GM11168 (cell line): ENCODE measurements around the gene GTF2F1.
"Not testable (repeated sequence)": the region's sequence is repeated elsewhere in the genome, so short reads cannot be mapped to it uniquely, and the experiment has no call there.

Source experiments
- in situ Hi-C: fragments of 300-500 bp; cut with MboI; formaldehyde crosslinking; loops from one replicate; pipeline ENCODE4 v1.12.0; 2022; ENCODE audit warnings: low sequenced_read_pairs; ENCODE audit not compliant: unreplicated experiment

The GTF2F1 gene, protein sequence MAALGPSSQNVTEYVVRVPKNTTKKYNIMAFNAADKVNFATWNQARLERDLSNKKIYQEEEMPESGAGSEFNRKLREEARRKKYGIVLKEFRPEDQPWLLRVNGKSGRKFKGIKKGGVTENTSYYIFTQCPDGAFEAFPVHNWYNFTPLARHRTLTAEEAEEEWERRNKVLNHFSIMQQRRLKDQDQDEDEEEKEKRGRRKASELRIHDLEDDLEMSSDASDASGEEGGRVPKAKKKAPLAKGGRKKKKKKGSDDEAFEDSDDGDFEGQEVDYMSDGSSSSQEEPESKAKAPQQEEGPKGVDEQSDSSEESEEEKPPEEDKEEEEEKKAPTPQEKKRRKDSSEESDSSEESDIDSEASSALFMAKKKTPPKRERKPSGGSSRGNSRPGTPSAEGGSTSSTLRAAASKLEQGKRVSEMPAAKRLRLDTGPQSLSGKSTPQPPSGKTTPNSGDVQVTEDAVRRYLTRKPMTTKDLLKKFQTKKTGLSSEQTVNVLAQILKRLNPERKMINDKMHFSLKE

DNA sequence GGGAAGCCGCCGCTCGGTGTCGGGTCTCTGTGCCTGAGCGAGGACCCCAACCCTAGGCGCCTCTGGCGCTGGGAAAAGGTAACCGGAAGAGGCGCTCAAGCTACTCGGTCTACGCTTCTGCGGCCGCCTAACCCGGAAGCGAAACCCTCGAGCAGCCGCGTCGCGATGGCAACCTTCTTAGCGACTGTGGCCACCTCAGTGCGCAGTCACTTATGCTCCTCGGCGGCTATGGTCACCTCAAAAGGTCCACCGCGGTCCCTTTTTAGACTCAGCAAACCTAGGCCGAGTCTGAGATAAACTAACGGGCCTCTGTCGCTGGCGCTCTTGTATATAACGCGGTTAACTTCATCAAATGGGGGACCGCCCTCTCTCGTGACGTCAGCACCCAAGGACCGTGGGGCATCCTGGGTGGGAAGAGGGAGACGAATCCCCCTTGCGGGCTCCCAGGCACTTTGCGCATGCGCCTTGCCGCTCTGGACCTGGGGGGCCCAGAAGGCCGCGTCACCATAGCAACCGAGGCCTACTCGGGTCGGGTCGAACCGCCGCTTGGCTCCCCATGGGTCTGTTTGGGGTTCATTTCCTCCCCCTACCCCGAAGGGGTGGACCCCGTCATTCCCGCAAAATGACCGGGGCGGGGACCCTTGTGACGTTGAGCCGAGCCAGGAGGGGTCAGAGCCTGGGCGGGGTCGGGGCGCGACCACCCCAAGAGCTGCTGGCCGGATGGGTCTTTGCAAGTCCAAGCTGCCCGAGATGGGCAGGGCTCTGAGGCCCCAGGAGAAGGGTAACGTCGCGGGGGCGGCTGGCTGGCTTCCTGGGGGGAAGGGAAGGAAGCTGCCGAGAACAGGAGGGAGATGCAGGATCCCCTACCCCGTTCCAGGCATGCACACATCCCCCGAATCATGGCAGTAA, at the start of gene GTF2F1:
GTF2F1 (minus strand) TSS at position 91 of the 909 bp plus-strand sequence. CDS start 169 bp downstream, outside the sequence.
- in situ Hi-C loops: no loop called here

DNA sequence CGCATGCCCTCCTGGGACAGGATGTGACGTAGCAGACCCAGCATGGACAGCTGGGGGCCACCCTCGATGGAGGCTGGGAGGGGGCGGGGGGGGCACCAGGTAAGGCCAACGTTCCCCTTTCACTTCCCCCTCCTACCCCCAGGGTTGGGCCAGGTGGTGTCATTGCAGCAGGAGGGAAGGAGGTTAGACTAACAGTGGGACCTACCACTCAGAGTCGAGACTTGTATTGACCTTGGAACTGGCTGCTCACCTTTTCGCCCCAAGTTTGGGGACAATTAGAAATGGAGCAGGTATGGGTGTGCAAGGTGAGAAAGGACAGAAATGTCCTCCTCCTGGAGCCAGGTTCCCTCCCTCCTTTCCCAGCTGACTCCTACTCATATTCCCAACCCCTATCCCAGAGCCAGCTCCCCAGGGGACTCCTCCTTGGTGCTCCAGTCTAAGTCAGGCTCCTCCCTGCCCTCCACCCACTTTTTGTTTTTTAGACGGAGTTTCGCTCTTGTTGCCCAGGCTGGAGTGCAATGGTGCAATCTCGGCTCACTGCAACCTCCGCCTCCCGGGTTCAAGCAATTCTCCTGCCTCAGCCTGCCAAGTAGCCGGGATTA, 49.2 kb upstream of the GTF2F1 start:
- in situ Hi-C loops: no loop called here

DNA sequence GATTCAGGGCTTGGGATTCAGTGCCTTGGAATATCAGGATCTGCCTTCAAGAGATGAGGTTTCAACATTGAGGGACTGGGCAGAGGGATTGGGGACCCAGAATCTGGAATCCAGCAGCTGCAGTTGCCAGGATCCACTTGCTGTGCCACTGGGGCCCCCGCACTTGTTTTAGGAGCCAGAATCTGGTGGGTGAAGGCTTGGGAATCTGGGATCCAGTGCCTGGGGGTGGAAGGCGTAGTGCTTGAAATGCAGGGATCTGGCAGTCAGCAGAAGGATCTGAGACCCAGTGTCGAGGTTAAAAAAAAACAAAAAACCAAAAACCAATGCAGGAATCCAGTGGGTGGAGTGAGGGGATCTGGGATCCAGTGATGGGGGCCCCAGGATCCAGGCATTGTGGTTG, 47.9 kb upstream of the GTF2F1 start:
- in situ Hi-C loops: no loop called here

DNA sequence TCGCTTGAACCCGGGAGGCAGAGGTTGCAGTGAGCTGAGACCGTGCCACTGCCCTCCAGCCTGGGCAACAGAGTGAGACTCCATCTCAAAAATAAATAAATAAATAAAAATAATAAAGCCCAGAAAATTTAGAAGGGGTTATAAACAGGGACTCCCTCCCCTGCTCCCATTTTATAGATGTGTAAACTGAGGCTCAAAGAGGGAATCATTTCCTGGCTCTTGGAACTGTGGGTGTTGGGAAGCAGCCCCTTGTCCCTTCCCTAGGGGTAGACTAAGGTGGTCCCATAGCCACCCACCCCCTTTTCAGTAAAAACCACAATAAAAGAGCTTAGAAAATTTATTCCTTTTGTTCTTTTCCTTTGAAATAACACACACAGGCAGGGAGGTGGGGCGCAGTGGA, 46.8 kb upstream of the GTF2F1 start:
- in situ Hi-C loops: no loop called here

DNA sequence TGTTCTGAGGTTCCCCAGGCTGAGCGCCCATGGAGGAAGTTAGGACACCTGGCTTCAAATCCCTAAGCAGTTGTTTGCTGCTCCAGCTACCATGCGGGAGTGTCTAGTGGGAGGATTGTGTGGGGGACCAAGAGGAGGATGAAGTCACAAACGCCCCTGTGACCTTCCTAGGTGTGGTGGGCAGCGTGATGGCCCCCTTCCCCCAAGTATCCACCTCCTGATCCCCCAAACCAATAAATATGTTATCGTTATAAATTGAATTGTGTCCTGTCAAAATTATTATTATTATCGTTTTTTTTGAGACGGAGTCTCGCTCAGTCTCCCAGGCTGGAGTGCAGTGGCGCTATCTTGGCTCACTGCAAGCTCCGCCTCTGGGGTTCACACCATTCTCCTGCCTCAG, 40.7 kb upstream of the GTF2F1 start, which contains the start of gene SLC25A41:
SLC25A41 (minus strand) TSS at position 101 of the 400 bp plus-strand sequence; CDS start at position 31, 70 bp downstream.
- in situ Hi-C loops: no loop called here

DNA sequence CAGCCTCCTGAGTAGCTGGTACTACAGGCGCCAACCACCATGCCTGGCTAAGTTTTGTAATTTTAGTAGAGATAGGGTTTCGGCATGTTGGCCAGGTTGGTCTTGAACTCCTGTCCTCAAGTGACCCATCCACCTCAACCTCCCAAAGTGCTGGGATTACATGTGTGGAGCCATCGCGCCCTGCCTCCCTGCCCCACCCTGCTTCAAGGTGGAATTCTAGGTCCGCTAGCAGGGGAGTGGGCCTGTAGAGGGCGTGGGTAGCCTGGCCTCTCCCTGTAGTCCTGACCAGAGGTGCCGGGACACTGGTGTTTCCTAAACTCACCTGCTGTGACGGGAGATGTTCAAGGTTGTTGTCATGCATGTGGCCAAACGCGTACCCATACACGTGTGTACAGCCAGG, 40.2 kb upstream of the GTF2F1 start:
- in situ Hi-C loops: no loop called here

DNA sequence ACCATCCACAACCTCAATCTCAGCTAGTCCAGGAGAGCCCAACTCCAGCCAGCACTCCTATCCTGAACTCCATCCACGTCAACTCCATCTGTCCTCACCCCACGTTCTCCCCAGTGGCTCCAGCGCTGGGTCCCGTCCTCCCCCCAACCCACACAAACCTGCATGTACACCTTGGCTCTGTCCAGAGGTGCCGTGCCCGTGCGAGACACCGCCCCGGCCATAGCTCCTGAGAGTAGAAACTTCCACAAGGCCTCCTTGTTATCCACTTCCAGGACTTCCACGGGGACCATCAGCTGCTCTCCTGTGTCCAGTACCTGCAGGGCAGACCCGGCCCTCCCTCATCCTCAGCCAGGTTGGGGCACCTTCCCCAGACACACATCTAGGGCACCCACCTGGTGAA, 38.9 kb upstream of the GTF2F1 start:
- in situ Hi-C loops: no loop called here

DNA sequence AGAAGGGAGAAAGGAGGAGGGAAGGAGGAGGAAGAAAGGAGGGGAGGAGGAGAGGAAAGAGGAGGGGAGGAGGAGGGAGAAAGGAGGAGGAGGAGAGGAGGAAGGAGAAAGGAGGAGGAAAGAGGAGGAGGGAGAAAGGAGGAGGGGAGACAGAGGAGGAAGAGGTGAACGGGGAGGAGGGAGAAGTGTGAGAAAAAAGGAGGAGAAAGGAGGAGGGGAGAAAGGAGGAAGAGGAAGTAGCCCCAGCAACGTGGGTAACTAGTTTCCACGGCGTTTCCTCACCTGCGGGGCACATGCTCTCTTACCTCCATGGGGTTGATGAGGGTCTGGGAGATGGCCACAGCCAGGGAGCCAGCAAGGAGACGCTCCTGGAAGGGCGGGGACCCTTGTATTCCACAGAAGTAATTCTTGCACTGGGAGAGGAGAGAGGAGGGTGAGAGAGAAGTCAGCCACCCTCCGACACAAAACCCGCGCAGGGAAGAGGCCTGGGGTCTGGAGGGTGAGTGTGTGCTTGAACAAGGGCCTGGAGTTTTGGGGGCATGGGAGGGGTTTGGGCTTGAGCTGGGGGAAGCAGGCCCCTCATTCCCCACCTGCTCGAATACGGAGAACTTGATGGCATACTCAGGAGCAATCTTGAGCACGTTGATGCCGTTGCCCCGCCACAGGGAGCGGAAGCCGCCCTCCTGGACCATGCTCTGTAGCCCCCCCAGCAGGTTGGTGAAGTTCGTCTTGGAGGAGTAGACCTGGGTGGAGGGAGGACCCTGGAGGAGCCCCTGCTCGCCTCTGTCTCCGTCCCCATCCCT, 36.7 kb upstream of the GTF2F1 start:
- in situ Hi-C loops: no loop called here

DNA sequence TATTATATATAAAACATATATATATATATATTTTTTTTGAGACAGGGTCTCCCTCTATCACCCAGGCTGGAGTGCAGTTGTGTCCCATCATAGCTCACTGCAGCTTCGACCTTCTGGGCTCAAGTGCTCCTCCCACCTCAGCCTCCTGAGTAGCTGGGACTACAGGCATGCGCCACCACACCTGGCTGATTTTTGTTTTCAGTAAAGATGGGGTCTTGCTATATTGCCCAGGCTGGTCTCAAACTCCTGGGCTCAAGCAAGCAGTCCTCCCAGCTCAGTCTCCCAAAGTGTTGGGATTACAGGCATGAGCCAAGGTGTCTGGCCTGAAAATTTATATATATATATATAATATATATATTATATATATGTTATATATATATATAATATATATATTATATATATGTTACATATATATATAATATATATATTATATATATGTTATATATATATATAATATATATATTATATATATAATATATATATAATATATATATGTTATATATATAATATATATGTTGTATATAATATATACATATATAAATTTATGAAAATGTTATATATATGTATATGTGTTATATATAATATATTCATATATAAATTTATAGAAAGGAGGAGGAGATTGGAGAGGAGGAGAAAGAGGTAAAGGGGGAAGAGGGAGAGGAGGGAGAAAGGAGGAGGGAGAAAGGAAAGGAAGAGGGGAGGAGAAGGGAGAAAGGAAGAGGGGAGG, 35.9 kb upstream of the GTF2F1 start:
- in situ Hi-C loops: not testable (repeated sequence)

DNA sequence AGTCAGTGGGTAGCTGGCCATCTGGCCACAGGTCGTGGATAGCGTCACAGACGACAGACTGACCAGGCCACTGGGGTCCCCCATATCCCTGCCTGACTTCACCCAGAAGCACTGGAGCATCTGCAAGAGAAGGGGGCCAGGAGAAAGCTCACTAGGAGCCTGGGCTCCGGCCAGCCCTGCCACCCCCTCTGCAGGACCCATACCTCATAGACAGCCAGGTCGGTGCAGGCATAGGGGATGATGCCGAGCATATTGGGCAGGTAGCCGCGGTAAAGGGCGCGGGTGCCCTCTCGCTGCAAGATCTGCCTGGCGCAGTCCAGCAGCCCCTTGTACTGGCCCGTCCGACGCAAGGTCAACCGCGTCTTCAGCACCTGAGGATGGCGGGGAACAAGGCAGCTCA, 34.2 kb upstream of the GTF2F1 start:
- in situ Hi-C loops: no loop called here

DNA sequence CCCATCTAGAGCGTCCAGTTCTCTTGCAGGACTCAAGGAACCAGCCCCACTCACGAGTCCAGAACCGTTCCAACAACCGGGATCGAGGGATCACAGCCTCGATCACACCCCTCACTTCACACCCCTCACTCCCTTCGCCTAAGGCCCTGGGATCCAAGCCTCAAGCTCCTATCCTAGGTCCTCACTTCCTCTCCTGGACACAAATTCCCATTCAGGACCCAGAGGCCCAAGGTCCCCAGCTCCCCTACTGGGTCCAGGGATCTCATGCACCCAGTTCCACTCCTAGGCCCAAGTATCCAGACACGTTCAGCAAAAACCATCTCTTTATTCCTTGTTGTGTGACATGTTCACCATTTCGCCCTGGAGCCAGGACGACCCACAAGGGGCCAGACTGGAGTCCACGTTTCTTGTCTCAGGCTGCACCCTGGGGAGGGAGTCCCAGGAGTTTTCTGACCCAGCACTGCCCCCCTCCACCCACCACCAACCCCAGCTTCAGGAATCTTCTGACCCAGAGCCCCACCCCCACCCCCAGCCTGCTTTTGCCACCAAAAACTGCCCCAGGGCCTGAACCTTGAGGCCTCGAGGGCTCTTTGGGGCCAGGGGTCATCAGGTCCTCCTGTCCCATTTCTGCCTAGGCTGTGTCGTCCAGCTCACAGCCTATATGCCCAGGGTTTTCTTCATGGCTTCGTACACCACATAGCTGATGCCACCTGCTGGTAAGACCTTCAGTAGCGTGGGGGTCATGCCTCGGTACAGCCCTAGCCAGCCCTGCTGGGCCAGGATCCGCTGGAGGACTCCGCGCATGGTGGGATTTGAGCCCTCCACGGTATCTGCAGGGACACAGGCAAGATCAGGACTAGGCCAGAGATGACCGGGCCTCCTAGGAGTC, 33.0 kb upstream of the GTF2F1 start:
- in situ Hi-C loops: no loop called here

DNA sequence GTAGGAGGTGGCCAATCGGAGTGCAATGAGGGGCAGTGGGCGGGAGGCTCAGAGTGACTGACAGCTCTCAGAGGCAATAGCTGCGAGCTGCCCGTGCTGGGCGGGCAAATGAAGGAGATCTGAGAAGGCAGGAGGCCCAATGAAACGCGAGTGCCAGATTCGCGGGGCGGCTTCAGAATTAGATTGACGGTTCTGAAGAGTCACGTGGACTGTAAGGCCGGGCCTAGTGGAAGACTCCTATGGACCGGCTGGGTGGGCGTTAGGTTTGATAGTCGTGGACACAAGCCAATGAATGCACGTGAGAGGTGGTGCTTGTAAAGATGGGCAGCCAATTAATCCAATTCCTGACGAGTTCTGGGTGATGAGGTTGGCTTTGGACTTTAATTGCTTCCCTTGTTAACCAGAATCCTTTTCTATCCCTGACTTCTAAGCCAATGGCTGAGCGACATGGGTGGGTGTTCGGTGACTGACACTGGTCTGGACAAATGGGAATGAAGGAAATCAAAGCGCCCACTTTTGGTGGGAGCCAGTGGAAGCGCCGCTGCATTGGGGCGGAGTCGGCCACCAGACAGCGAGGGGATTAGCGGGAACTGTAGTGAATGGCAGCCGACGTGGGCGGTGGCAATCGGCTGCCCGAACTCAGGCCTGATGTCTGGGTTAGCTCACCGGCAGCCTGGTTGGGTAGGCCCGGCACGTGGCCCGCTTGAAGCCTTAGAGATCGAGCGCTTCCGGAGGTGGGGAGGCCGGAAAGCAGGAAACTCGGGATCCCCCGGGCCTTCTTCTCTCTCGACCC, 32.2 kb upstream of the GTF2F1 start:
- in situ Hi-C loops: no loop called here

DNA sequence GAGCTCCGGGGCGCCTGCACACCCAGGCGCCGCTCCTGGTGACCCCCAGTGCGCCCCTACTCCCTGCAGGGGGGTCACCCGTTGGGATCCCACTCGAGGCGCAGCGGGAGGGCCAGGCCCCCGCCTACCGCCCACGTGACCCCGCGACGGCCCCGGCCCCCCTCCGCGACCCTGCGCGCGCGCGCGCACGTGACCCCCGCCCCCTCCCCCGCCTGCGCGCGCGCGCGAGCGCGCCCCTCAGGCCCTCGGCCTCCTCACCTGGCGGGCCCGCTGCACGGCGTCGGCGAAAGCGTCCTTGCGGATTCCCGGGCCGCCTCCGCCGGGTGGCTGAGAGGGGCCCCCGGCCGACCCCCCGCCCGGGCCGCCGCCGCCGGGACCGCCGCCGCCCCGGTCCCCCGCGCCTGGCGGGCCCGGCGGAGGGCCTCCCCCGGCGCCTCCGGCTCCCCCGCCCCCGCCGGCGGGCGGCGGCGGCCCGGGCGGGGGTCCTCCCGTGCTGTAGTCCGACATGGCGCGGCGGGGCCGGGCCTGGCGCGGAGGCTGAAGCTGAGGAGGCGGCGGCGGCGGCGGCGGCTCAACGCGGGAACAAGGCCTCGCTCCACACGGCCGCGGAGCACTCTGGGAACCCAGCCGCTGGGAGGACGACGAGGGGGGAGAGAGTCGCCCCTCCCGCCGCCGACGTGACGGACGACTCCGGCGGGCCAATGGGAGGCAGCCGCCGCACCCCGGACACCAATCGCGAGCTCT, 31.4 kb upstream of the GTF2F1 start, which contains the start of gene KHSRP:
KHSRP (minus strand) TSS at position 617 of the 744 bp plus-strand sequence; CDS start at position 507, 110 bp downstream.
- in situ Hi-C loops: no loop called here

DNA sequence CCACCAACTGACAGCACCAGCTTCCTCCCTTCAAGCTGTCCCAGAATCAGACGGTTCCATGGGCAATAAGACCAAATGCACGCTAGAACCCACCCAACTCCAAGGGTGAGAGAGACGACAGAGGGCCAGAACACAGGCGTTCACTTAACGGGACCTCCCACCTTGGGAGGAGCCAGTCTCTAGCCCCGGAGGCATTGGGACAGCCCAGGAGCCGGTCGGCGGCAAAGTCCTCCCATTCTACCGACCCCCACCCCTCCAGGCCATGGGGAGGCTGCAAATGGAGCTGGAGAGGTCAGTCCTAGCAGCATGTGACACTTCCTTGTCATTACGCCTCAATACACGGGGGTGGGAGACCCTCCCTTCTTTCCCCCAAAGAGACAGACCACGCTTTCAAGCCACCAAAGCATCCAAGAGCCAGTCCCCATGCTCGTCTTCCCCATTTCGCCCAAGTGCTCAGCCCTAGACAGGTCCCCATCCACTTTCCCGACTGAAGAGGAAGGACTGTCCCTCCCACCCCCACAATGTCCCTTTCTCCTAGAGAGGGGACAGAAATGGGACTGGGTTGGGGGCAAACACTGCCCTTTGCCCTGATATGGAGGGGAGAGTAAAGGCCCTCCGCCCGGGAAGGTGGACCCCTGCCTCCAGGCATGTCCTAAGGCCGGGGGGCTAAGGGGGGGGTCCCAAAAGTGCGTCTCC, 30.7 kb upstream of the GTF2F1 start:
- in situ Hi-C loops: no loop called here

DNA sequence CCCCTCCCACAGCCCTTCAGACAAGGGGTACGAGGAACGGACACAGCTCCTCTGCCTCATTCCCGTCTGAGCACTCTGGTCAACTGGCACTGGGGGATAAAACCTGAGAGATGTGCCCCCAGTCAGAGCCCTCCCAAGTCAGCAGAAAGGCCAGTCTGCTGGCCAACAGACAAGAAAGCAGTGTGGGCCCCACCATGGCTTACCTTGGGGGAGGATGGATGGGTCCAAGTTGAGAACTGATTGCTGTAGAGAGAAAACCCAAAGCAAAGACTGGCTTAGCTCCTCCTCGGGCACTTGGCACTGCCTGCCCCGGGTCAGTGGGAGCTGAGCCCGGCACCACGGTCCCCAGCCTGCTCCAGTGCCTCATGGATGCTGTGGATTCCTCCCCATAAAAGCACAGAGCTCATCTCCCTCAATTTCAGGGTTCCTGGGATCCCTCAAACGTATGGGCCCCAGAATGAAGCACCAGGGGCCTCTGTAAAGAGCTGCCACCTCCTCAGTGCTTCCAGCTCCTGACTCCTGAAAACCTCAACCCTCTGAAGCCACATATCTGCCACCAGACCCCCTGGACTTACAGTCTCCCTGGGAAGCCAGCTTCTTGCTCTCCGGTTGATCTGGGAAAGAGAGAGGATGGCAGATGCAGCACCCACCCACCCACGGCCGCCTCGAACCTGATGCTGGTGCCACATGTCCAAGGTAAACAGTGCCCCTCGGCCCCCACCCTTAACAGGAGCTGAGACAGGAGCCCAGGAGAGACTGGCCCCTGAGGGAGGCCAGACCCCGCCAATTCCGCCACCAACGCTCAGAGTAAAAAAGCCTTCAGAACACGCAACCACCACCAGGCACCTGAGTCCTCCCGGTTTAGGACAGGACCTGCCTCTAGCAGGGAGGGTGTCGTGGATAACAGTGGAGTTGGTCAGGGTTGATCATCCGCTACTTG, 28.4 kb upstream of the GTF2F1 start:
- in situ Hi-C loops: no loop called here
